SJSA1 (cell line): Measurements from ENCODE around the gene ACTR8. TPM values are rescaled to one million over a fixed set of nuclear protein-coding genes. Genes with fewer than 3 reads are reported as not detected.

Experiments
- DNase-seq, 2 experiments: peaks; one replicate each; pipeline ENCODE4 v3.0.0-alpha.2; 2015 to 2020; ENCODE audit warnings: low spot score in 2 of 2, low read depth in 1 of 2
- H3K27ac ChIP-seq: fragments of 250-450 bp; sonication (Bioruptor Pico); 2 replicates; pipeline ENCODE4 v1.5.1; 2020; ENCODE audit warnings: mild to moderate bottlenecking, moderate library complexity
- H3K27me3 ChIP-seq: fragments of 250-450 bp; sonication (Bioruptor Pico); replicated peaks from 2 replicates; pipeline ENCODE4 v1.5.1; 2020; ENCODE audit warnings: mild to moderate bottlenecking, moderate library complexity
- H3K36me3 ChIP-seq: fragments of 250-450 bp; sonication (Bioruptor Pico); 2 replicates; pipeline ENCODE4 v1.5.1; 2020; ENCODE audit warnings: mild to moderate bottlenecking
- H3K4me1 ChIP-seq: fragments of 250-450 bp; sonication (Bioruptor Pico); replicated peaks from 2 replicates; pipeline ENCODE4 v1.6.1; 2021; ENCODE audit warnings: mild to moderate bottlenecking
- H3K4me3 ChIP-seq: fragments of 250-450 bp; sonication (Bioruptor Pico); 2 replicates; pipeline ENCODE4 v1.5.1; 2020; ENCODE audit warnings: mild to moderate bottlenecking
- H3K9me3 ChIP-seq: fragments of 250-450 bp; sonication (Bioruptor Pico); replicated peaks from 2 replicates; pipeline ENCODE4 v1.5.1; 2020; ENCODE audit warnings: mild to moderate bottlenecking
- total RNA-seq: library from RNA; depleted of rRNA; stranded (reverse); fragments of >200 nt; shearing (Covaris generic); gene quantifications from 2 replicates; pipeline ENCODE4 v1.2.3, GENCODE V29; 2014

Gene ACTR8
- total RNA-seq, 1 experiment from 2014 or later = 21.4 TPM

DNA sequence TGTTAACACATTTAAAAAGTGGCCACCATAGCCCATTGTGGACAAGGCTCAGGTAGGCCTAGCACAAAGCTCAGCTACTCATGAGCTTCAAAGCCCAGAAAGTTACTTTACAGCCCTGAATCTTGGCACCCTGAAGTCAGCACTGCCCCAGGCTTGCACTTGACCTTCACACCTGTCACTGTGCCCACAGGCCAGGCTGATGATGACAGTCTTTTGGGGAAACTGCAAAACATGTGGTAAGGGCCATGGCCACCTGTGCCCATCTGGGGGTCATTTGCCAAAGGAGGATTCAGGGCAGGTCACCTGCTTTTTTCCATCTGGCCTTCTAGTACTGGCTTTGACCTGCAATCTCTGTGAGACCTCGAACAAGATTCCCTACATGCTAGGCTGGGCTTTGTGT lies 46.7 kb downstream of the ACTR8 start:
- DNase-seq = no peak
- Histone ChIP-seq H3K27me3 (no peaks in the 10 kb centered on the region), H3K27ac (no peak overlapping the region), H3K4me1 (no peaks in the 10 kb centered on the region), H3K36me3 (no peaks in the 10 kb centered on the region), H3K4me3 (no peak overlapping the region), H3K9me3 (no peaks in the 10 kb centered on the region)

DNA sequence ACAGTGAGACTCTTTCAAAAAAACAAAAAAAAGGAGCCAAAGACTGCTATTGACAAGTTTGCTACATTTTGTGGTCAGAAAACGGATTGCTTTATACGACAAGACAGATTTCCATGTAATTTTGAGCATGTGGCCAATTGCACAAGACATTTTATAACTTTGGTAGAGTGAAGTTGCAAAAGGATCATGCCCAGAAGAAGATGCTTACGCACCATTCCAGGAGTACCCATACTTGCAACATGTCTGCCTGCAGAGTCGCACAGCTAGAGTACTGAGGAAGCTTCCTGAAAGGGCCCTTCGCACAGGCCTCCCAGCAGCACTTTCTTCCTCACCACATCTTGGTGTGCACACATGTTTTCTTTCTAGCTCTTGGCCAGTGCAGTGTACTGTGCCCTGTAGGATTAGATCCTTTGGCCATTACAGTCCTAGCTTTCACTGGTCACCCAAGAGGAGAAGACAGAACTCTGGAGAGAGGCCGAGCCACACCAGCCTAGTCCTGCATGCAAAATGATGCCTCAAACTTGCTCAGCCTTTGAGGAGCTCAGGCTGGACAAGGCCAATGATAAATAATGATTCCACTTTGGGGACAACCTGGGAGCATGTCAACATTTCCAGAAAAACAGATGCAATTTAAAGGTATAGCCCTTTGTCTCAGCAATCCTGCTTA lies 47.4 kb downstream of the ACTR8 start:
- H3K27me3 ChIP-seq = no peaks in the 10 kb centered on the region
- H3K4me3 ChIP-seq = no peak overlapping the region
- no peaks in the 10 kb centered on the region for H3K36me3 ChIP-seq
- DNase-seq = no peak
- no peak overlapping the region for H3K27ac ChIP-seq
- no peaks in the 10 kb centered on the region for H3K9me3 ChIP-seq
- H3K4me1 ChIP-seq = no peaks in the 10 kb centered on the region

DNA sequence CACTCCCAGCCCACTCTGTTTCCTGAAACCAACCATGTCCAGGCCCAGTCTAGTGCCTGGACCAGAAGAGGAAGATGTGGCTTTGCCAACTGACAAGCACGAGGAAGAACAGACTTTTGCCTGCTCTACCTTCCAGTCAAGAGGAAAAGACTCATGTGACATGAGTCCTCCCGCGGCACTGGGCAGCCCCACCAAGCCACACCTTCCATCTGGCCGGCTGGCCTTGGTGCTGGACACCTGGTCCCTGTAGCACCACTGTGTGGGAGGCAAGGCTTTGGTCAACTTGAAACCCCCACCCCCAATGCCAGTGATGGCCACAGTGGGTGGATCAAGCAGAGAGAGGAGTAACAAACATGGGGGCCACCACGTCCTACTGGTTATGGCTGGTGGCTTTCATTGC lies 48.3 kb downstream of the ACTR8 start:
- H3K4me3 ChIP-seq = no peak overlapping the region
- H3K9me3 ChIP-seq = no peaks in the 10 kb centered on the region
- DNase-seq = no peak
- no peaks in the 10 kb centered on the region for H3K4me1 ChIP-seq
- H3K36me3 ChIP-seq = no peaks in the 10 kb centered on the region
- no peak overlapping the region for H3K27ac ChIP-seq
- H3K27me3 ChIP-seq = no peaks in the 10 kb centered on the region

DNA sequence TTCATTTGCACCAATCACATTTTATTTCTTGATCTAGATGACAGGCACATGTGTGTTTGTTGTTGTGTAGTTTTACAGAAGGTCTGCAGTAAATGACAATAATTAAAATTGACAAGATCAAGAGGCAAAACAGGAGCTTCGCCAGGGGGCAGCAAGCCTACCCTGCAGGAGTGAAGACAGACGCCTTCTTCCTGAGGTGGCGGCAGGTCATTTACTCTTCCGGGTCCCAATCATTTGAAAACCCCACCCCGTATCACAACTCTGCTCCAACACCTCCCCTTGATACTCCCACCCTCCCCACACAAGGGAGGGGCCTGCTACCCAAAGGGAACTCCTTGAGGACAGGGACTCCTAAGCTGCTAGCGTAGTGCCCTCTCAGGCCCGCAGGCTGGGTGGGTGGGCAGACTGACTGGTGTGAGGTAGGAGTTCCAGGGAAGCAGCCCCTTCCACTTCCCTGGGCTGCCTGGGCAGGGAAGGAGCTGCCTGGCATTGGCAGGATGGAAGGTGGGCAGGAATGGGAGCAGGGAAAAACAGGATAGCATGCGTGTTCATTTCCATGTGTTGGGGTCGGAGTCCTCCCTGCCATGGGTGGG lies 48.8 kb downstream of the ACTR8 start:
- Histone ChIP-seq H3K9me3 (no peaks in the 10 kb centered on the region), H3K36me3 (no peaks in the 10 kb centered on the region), H3K4me1 (no peaks in the 10 kb centered on the region), H3K27ac (no peak overlapping the region), H3K4me3 (no peak overlapping the region), H3K27me3 (no peaks in the 10 kb centered on the region)
- DNase-seq = no peak

DNA sequence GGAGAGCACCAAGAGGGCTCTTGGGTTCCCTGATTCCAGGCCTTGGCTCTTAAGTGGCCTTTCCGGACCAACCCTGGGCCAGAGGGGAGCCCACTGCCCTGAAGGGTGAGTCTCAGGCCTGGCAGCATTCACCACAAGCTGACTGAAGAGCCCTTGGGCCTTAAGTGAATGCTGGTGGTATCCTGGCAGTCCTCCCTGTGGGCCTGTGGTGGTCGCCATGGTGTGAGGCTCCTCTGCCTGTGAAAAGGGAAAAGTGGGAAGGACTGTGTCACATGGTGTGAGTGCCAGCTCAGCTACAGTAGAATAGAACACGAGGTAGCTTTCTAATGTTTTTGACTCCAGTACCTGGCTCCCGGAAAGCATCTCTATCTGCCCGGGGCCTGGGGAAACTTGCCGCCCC lies 51.0 kb downstream of the ACTR8 start:
- Histone ChIP-seq H3K4me3 (no peak overlapping the region), H3K27me3 (no peaks in the 10 kb centered on the region), H3K36me3 (no peaks in the 10 kb centered on the region), H3K4me1 (no peaks in the 10 kb centered on the region), H3K9me3 (no peaks in the 10 kb centered on the region), H3K27ac (no peak overlapping the region)
- DNase-seq = no peak

DNA sequence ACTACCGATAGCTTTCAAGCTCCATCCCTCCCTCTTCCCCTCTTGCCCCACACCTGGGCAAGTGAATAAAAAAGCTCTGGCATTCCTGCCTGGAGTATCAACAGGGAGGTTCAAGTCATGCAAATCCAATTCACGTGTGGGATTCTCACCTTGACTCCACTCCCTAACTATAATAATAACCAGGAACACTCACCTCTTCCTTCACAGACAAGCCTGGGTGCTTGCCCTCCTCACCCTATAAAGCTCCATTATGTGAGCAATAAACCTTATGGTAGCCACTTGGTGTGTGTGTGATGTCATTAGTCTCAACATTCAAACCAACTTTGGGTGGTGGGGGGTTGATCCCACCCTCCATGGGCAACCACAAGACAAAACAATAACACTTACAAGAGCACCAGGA lies 52.3 kb downstream of the ACTR8 start:
- Histone ChIP-seq H3K27me3 (no peaks in the 10 kb centered on the region), H3K36me3 (no peaks in the 10 kb centered on the region), H3K9me3 (no peaks in the 10 kb centered on the region), H3K4me1 (no peaks in the 10 kb centered on the region), H3K4me3 (no peak overlapping the region), H3K27ac (no peak overlapping the region)
- DNase-seq = no peak

DNA sequence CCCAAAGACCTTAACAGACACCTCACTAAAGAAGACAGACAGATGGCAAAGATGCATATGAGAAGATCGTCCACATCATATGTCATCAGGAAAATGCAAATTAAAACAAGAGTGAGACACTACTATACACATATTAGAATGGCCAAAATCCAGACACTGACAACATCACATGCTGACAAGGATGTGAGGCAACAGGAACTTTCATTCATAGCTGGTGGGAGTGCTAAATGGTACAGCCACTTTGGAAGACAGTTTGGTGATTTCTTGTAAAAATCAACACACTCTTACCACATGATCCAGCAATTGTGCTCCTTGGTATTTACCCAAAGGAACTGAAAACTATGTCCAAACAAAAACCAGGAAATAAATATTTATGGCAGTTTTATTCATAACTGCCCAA lies 53.4 kb downstream of the ACTR8 start:
- Histone ChIP-seq H3K27me3 (no peaks in the 10 kb centered on the region), H3K36me3 (no peaks in the 10 kb centered on the region), H3K9me3 (no peaks in the 10 kb centered on the region), H3K27ac (no peak overlapping the region), H3K4me1 (no peaks in the 10 kb centered on the region), H3K4me3 (no peak overlapping the region)
- DNase-seq = no peak

DNA sequence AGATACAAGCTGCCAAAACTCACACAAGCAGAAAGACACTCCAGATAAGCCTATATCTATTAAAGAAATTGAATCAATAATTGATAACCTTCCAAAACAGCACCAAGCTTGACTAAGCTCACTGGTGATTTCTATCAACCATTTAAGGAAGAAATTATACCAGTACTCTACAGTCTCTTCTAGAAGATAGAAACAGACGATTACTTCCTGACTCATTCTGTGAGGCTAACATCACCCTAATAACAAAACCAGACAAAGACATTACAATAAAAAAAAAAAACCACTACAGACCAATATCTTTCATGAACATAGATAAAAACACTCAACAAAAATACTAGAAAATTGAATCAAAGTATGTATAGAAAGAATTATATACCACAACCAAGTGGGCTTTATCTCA lies 55.9 kb downstream of the ACTR8 start:
- DNase-seq = no peak
- H3K4me3 ChIP-seq = no peak overlapping the region
- no peaks in the 10 kb centered on the region for H3K27me3 ChIP-seq

DNA sequence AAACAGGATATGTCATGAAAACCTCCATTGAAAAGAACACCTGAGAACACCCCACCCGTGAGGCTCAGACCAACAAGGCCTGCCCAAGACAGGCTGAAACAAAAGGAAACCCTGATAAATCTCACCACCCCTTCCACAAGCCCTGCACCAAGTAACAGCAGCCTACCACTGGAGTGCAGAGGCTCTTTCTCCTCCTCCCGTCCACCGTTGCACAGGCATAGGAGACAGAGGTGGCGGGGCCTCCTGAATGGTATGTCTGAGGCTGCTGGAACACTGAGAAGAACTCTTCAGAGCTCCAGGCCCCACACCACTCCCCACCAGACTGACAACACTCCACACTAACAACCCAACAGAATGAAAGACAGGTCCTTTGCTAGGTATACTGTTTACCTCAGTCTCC lies 57.2 kb downstream of the ACTR8 start:
- H3K4me3 ChIP-seq = no peak overlapping the region
- no peak for DNase-seq
- no peaks in the 10 kb centered on the region for H3K4me1 ChIP-seq
- H3K36me3 ChIP-seq = no peaks in the 10 kb centered on the region
- H3K27me3 ChIP-seq = no peaks in the 10 kb centered on the region
- H3K27ac ChIP-seq = no peak overlapping the region
- H3K9me3 ChIP-seq = no peaks in the 10 kb centered on the region

More for the DNA sequence above, 55.9 kb downstream of the ACTR8 start:
- H3K9me3 ChIP-seq = no peaks in the 10 kb centered on the region
- no peak overlapping the region for H3K27ac ChIP-seq
- H3K4me1 ChIP-seq = no peaks in the 10 kb centered on the region
- H3K36me3 ChIP-seq = no peaks in the 10 kb centered on the region

DNA sequence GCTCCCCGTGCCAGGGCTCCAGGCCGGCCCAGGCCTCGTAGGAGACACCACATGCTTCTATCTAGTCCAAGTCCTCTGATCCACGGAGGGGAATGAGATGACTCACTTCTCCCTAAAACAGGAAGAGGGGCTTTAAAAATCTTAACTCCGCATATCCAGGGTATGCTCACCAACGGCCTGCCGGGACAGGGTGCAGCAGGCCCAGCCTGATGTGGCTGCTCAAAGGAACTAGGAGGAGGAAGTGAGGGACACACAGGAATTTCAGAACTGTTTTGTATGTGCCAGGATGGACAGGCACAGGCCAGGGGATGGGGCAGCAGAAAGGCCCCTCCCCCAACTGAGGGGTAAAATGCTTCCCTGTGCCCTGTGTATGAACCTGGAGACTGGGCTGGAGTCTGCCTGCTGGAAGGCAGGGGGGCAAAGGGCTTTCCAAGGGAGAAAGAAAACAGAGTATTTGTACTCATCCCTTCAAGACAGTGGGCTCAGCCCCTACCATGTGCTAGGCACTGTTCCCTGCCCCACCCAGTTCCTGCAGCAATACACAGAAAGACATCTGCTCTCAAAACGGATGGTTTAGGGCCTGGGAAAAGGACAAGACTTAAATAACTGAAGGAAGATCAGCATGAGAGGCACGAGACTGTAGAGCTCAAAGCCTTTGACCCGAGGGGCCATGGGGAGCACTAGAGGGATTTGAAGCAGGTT lies 57.8 kb downstream of the ACTR8 start:
- Histone ChIP-seq H3K9me3 (no peaks in the 10 kb centered on the region), H3K27me3 (no peaks in the 10 kb centered on the region), H3K27ac (no peak overlapping the region), H3K36me3 (no peaks in the 10 kb centered on the region), H3K4me3 (no peak overlapping the region), H3K4me1 (no peaks in the 10 kb centered on the region)
- no peak for DNase-seq

DNA sequence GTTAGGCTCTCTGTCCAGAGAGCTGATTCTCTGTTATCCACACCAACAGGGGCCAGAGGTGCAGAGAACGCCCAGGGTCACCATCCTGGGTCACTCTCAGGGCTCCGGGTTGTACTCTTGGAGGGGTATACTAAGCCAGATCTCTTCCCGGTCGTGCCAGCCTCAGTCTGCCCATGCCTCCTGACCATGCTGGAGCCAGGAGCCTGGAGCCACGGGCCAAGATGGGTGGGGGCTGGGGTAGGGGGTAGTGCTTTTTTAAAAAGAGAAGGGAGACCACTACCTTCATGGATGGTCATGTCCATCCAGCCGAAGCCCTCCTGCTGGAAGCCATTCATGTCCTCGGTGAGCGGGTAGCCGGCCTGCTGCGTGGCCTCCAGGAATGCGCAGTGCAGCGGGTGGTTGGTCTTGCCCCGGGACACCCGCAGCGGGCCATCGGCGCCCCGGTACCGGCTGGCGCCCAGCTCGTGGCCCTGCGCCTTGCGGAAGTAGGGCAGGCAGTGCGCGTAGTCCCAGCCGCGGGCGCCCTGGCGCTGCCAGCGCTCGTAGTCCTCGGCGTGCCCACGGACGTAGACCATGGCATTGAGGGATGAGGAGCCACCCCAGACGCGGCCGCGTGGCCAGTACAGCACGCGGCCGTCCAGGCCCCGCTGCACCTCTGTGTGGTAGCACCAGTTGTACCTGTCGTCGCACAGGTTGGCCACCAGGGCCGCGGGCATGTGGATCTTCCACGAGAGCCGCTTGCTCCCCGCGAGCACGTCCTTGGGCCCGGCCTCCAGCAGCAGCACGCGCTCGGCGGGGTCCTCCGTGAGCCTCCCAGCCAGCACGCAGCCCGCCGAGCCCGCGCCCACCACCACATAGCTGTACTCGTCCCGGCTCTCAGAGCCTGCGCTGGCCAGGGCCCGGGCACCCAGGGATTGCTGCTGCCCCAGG lies 58.7 kb downstream of the ACTR8 start:
- no peak overlapping the region for H3K27ac ChIP-seq
- DNase-seq = no peak
- H3K4me3 ChIP-seq = no peak overlapping the region
- H3K36me3 ChIP-seq = no peaks in the 10 kb centered on the region
- no peaks in the 10 kb centered on the region for H3K9me3 ChIP-seq
- no peaks in the 10 kb centered on the region for H3K4me1 ChIP-seq
- H3K27me3 ChIP-seq = no peaks in the 10 kb centered on the region

DNA sequence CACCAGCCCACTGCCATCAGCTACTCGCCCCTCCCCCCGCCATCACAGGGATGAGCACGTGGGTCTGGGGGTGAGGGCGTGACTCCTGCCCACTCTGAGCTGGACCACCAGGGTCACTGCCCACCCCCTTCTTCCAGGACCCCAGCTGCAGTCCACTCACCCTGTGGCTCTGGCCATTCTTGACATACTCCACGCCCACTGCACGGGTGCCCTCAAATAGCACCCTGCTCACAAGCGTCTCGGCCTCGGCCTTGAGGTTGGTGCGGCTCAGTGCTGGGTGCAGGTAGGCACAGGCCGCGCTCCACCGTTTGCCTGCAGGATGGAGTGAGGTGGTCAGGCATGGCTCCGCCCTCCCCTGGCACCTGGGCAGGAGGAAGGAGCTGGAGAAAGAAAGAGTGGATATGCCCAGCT lies 59.6 kb downstream of the ACTR8 start:
- no peak for DNase-seq
- Histone ChIP-seq H3K27ac (no peak overlapping the region), H3K4me1 (no peaks in the 10 kb centered on the region), H3K4me3 (no peak overlapping the region), H3K9me3 (no peaks in the 10 kb centered on the region), H3K27me3 (no peaks in the 10 kb centered on the region), H3K36me3 (no peaks in the 10 kb centered on the region)

DNA sequence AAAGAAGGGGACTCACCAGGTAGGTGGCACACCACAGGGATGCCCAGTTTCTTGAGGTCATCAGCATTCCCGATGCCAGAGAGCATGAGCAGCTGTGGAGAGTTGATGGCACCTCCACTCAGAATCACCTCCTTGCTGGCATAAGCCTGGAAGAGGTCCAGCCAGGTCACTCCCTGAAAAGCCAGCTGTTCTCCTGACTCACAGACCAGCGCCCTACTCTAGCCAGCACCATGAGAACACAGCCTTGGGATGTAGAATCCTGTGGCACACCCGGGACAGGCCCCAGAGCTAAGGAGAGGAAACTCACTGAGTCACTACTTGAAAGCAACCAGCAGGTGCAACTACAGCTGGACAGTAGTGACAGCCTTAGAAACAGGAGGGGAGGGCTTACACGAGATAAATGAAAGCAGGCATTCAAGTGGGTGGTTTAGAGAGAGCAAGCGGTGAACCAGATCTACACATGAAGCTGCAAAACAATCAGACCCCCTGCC lies 60.3 kb downstream of the ACTR8 start:
- Histone ChIP-seq H3K4me3 (no peak overlapping the region), H3K27me3 (no peaks in the 10 kb centered on the region), H3K4me1 (no peaks in the 10 kb centered on the region), H3K9me3 (no peaks in the 10 kb centered on the region), H3K27ac (no peak overlapping the region), H3K36me3 (no peaks in the 10 kb centered on the region)
- DNase-seq = no peak
